Stimulated activated naive B cell treated with anti-CD40 and anti-IgM and Interleukin-4, amounts not matched to agents 10 μg/mL and 1 μg/mL and 100 μg/mL, for 72 hours (primary cell): ENCODE data around the gene KMO.

Experiments used
- ATAC-seq, 2 donors: fragments of 150-1000 bp; cut with Tn5 transposase; replicated peaks; 2 replicates each; pipeline ENCODE4 v1.10.0; 2021; ENCODE audit warnings: moderate library complexity in 1 of 2
- DNase-seq: peaks from one replicate; pipeline ENCODE4 v3.0.0; 2021
- H3K27ac Mint-ChIP-seq: one replicate; pipeline ENCODE4 v1.8.0; 2022; ENCODE audit warnings: mild to moderate bottlenecking, mixed read lengths
- H3K27me3 Mint-ChIP-seq, 2 donors: one replicate each; pipeline ENCODE4 v1.8.0; 2022; ENCODE audit warnings: mixed read lengths in 2 of 2
- H3K36me3 Mint-ChIP-seq, 2 donors: one replicate each; pipeline ENCODE4 v1.8.0; 2022; ENCODE audit warnings: mixed read lengths in 2 of 2, mild to moderate bottlenecking in 1 of 2
- H3K4me1 Mint-ChIP-seq, 2 donors: one replicate each; pipeline ENCODE4 v1.8.0; 2022; ENCODE audit warnings: mixed read lengths in 2 of 2, mild to moderate bottlenecking in 1 of 2
- H3K4me3 Mint-ChIP-seq, 2 donors: one replicate each; pipeline ENCODE4 v1.8.0; 2022; ENCODE audit warnings: mild to moderate bottlenecking in 2 of 2, mixed read lengths in 2 of 2, moderate library complexity in 1 of 2
- H3K9me3 Mint-ChIP-seq, 2 donors: one replicate each; pipeline ENCODE4 v1.8.0; 2022; ENCODE audit warnings: mixed read lengths in 2 of 2, mild to moderate bottlenecking in 1 of 2

The KMO gene

GRCh38 chr1:241612533-241613477 lies 80.6 kb downstream of the KMO start:
- Mint-ChIP-seq H3K27ac (peak overlapping the region; percentile 73), H3K4me3 (no peak overlapping the region), H3K36me3 (peaks cover 20 to 33% of the 10 kb centered on the region in 2 donors), H3K4me1 (peaks cover 35 to 49% of the 10 kb centered on the region in 2 donors), H3K27me3 (no peaks in the 10 kb centered on the region), H3K9me3 (no peaks in the 10 kb centered on the region)
- ATAC-seq = no peak
- DNase-seq = no peak

GRCh38 chr1:241614144-241614543 lies 82.0 kb downstream of the KMO start:
- Mint-ChIP-seq H3K4me1 (peaks cover 34 to 47% of the 10 kb centered on the region in 2 donors), H3K27me3 (no peaks in the 10 kb centered on the region), H3K4me3 (no peak overlapping the region), H3K9me3 (no peaks in the 10 kb centered on the region), H3K27ac (no peak overlapping the region), H3K36me3 (peaks cover 26 to 43% of the 10 kb centered on the region in 2 donors)
- ATAC-seq (peak; percentile 56 to 76), DNase-seq (no peak)

- ATAC-seq = no peak
- DNase-seq = no peak
- H3K4me1 Mint-ChIP-seq = peaks cover 33 to 47% of the 10 kb centered on the region in 2 donors
- no peak overlapping the region for H3K4me3 Mint-ChIP-seq
- no peaks in the 10 kb centered on the region for H3K27me3 Mint-ChIP-seq
- peaks cover 25 to 44% of the 10 kb centered on the region in 2 donors for H3K36me3 Mint-ChIP-seq
- no peak overlapping the region for H3K27ac Mint-ChIP-seq
- no peaks in the 10 kb centered on the region for H3K9me3 Mint-ChIP-seq
Measured at GRCh38 chr1:241614572-241614971, 82.4 kb downstream of the KMO start.

GRCh38 chr1:241615043-241615974 lies 83.1 kb downstream of the KMO start:
- H3K4me1 Mint-ChIP-seq = peaks cover 32 to 47% of the 10 kb centered on the region in 2 donors
- ATAC-seq (no peak), DNase-seq (no peak)
- H3K36me3 Mint-ChIP-seq = peaks cover 24 to 45% of the 10 kb centered on the region in 2 donors
- H3K27ac Mint-ChIP-seq = peak overlapping the region; percentile 44
- H3K4me3 Mint-ChIP-seq = no peak overlapping the region
- no peaks in the 10 kb centered on the region for H3K27me3 Mint-ChIP-seq
- no peaks in the 10 kb centered on the region for H3K9me3 Mint-ChIP-seq

- DNase-seq (no peak), ATAC-seq (peak; percentile 36)
- no peaks in the 10 kb centered on the region for H3K9me3 Mint-ChIP-seq
- no peaks in the 10 kb centered on the region for H3K27me3 Mint-ChIP-seq
- H3K27ac Mint-ChIP-seq = no peak overlapping the region
- H3K36me3 Mint-ChIP-seq = peaks cover 34 to 56% of the 10 kb centered on the region in 2 donors
- peaks cover 38 to 59% of the 10 kb centered on the region in 2 donors for H3K4me1 Mint-ChIP-seq
- no peak overlapping the region for H3K4me3 Mint-ChIP-seq
Measured at GRCh38 chr1:241617426-241617825, 85.2 kb downstream of the KMO start.

- peaks cover 25 to 44% of the 10 kb centered on the region in 2 donors for H3K4me1 Mint-ChIP-seq
- no peak overlapping the region for H3K27ac Mint-ChIP-seq
- H3K4me3 Mint-ChIP-seq = no peak overlapping the region
- no peaks in the 10 kb centered on the region for H3K9me3 Mint-ChIP-seq
- DNase-seq = no peak
- peaks cover 39 to 49% of the 10 kb centered on the region in 2 donors for H3K36me3 Mint-ChIP-seq
- ATAC-seq = no peak
- H3K27me3 Mint-ChIP-seq = no peaks in the 10 kb centered on the region
Measured at GRCh38 chr1:241622669-241623068, 90.5 kb downstream of the KMO start.

- H3K27ac Mint-ChIP-seq = no peak overlapping the region
Measured at GRCh38 chr1:241624935-241625334, 92.8 kb downstream of the KMO start.

GRCh38 chr1:241627453-241628259 lies 95.5 kb downstream of the KMO start:
- Mint-ChIP-seq H3K27me3 (no peaks in the 10 kb centered on the region), H3K9me3 (peaks cover 0 to 2% of the 10 kb centered on the region in 2 donors), H3K36me3 (peaks cover 34 to 37% of the 10 kb centered on the region in 2 donors), H3K4me1 (peaks cover 27 to 44% of the 10 kb centered on the region in 2 donors), H3K4me3 (peak overlapping the region; percentile 46 to 77), H3K27ac (peak overlapping the region; percentile 83)
- peak; percentile 79 to 84 for ATAC-seq
- no peak for DNase-seq

More at GRCh38 chr1:241624935-241625334, 92.8 kb downstream of the KMO start:
- Mint-ChIP-seq H3K4me1 (peaks cover 28 to 43% of the 10 kb centered on the region in 2 donors), H3K4me3 (no peak overlapping the region), H3K36me3 (peaks cover 35 to 36% of the 10 kb centered on the region in 2 donors), H3K9me3 (no peaks in the 10 kb centered on the region), H3K27me3 (no peaks in the 10 kb centered on the region)
- no peak for DNase-seq
- no peak for ATAC-seq

GRCh38 chr1:241630005-241630404 lies 97.8 kb downstream of the KMO start:
- H3K36me3 Mint-ChIP-seq = peaks cover 28 to 30% of the 10 kb centered on the region in 2 donors
- no peak overlapping the region for H3K27ac Mint-ChIP-seq
- H3K4me3 Mint-ChIP-seq = no peak overlapping the region
- H3K4me1 Mint-ChIP-seq = peaks cover 18 to 40% of the 10 kb centered on the region in 2 donors
- no peaks in the 10 kb centered on the region for H3K27me3 Mint-ChIP-seq
- peaks cover under 1 to 2% of the 10 kb centered on the region in 2 donors for H3K9me3 Mint-ChIP-seq
- ATAC-seq = peak in 1 of 2 donors; percentile 62
- no peak for DNase-seq

GRCh38 chr1:241630476-241630875 lies 98.3 kb downstream of the KMO start:
- DNase-seq = no peak
- H3K27me3 Mint-ChIP-seq = no peaks in the 10 kb centered on the region
- H3K27ac Mint-ChIP-seq = no peak overlapping the region
- peaks cover 23 to 45% of the 10 kb centered on the region in 2 donors for H3K4me1 Mint-ChIP-seq
- H3K4me3 Mint-ChIP-seq = peak overlapping the region; percentile 17 to 22
- peaks cover 2 to 4% of the 10 kb centered on the region in 2 donors for H3K9me3 Mint-ChIP-seq
- peaks cover 31 to 35% of the 10 kb centered on the region in 2 donors for H3K36me3 Mint-ChIP-seq
- ATAC-seq = no peak

- Mint-ChIP-seq H3K9me3 (peaks cover 2 to 4% of the 10 kb centered on the region in 2 donors), H3K4me3 (no peak overlapping the region), H3K4me1 (peaks cover 25 to 49% of the 10 kb centered on the region in 2 donors), H3K27ac (no peak overlapping the region), H3K27me3 (no peaks in the 10 kb centered on the region), H3K36me3 (peaks cover 31 to 37% of the 10 kb centered on the region in 2 donors)
- ATAC-seq (no peak), DNase-seq (no peak)
Measured at GRCh38 chr1:241630899-241631298, 98.7 kb downstream of the KMO start.

GRCh38 chr1:241631674-241632073 lies 99.5 kb downstream of the KMO start:
- peaks cover 2 to 4% of the 10 kb centered on the region in 2 donors for H3K9me3 Mint-ChIP-seq
- DNase-seq = no peak
- peak overlapping the region in 1 of 2 donors; percentile 4 for H3K4me3 Mint-ChIP-seq
- no peaks in the 10 kb centered on the region for H3K27me3 Mint-ChIP-seq
- no peak overlapping the region for H3K27ac Mint-ChIP-seq
- peaks cover 25 to 55% of the 10 kb centered on the region in 2 donors for H3K4me1 Mint-ChIP-seq
- H3K36me3 Mint-ChIP-seq = peaks cover 30 to 38% of the 10 kb centered on the region in 2 donors
- no peak for ATAC-seq

- H3K4me1 Mint-ChIP-seq = peaks cover 26 to 64% of the 10 kb centered on the region in 2 donors
Measured at GRCh38 chr1:241632987-241633386, 100.8 kb downstream of the KMO start.

More at GRCh38 chr1:241632987-241633386, 100.8 kb downstream of the KMO start:
- no peaks in the 10 kb centered on the region for H3K27me3 Mint-ChIP-seq
- H3K9me3 Mint-ChIP-seq = peaks cover 2 to 4% of the 10 kb centered on the region in 2 donors
- no peak overlapping the region for H3K4me3 Mint-ChIP-seq
- no peak for ATAC-seq
- peaks cover 29 to 46% of the 10 kb centered on the region in 2 donors for H3K36me3 Mint-ChIP-seq
- DNase-seq = no peak
- H3K27ac Mint-ChIP-seq = no peak overlapping the region
